CD4-positive, alpha-beta T cell treated with Interleukin-15 for 1 hour (primary cell): Measurements from ENCODE around the gene NFASC.
A peak's percentile ranks its signal among the peaks of the same experiment; 100 is the strongest.

Experiments used
- DNase-seq: peaks from one replicate; pipeline ENCODE4 v3.0.0-alpha.2; 2020

NFASC gene

GRCh38 chr1:205047764-205048231 is 177.1 kb downstream of the NFASC start:
- DNase-seq: no peak

DNA sequence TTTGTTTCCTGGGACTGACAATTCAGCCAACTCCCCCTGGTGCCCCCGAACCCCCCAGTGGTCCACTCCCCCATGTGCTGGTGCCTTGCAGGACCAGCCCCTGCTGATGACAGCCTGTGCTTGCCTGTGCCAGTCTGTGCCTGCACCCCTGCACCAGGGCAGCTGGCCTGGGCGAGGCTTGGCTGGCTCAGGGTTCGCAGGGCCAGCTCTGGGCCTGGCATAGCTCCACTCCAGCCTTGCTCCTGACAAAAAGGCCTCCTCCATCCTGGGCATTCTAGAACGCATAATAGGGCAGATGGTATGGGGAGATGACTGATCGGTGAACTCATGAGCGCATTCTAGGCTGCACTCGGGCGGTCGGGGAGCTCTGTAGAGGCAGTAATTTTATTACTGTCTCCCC is 177.7 kb downstream of the NFASC start:
- DNase-seq: no peak

GRCh38 chr1:205049479-205049878 is 178.8 kb downstream of the NFASC start:
- no peak for DNase-seq

DNA sequence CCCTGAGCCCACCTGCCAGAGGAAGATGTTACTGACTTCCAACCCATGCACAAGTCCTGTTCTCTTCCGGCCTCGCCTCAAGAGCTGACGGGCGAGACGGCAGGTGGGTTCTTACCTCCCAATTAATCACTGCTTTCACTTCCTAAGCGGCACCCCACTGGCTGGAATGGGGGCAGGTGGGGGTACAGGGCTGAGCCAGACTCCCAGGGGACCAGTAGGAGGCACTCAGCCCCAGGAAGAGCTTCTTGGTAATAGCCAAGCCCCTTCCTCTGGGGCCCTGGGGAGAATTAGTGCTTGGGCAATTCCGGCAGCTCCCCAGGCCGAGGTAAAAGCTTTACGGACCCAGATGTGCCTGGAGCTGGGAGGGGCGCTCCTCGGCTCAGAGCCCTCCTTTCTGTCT is 182.0 kb downstream of the NFASC start:
- DNase-seq: no peak

DNA sequence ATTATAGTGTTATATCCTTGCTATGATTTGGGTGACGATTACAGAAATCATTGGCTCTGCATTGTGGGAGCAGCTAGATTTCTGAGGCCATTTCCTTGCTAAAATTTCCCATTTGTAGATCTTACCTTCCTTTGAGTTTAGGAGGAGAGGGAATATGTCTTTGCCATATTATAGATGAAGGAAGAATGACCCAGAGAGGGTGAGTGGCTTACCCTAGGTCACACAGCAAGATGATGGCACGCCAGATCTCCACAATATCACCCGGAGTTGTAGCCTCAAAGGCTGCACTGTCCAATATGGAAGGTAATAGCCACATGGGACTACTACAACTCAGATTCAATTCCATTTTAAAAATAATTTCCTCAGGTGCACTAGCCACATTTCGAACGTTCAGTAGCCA is 182.6 kb downstream of the NFASC start:
- no peak for DNase-seq

GRCh38 chr1:205054013-205054412 is 183.4 kb downstream of the NFASC start:
- no peak for DNase-seq

DNA sequence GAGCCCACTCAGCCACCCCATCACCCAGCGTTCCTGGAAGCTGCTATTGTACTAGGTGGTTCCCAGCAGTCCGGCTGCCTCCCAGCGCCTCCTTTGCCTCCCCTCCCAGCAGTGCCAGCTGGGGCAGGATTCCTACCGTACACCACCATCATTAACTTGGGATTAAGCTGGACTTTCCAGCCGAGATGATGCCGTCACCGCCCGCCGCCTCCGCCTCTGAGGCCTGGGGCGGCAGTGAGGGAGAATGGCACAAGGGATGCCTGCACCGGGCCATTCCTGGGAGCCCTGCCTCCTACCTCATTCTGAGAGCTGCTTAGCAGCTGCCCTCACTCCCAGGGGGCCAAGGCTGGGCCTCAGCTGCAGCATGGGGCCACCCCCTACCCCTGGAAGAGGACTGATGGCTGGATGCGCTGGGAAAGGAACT is 185.5 kb downstream of the NFASC start:
- no peak for DNase-seq

GRCh38 chr1:205056956-205057568 is 186.4 kb downstream of the NFASC start:
- no peak for DNase-seq

DNA sequence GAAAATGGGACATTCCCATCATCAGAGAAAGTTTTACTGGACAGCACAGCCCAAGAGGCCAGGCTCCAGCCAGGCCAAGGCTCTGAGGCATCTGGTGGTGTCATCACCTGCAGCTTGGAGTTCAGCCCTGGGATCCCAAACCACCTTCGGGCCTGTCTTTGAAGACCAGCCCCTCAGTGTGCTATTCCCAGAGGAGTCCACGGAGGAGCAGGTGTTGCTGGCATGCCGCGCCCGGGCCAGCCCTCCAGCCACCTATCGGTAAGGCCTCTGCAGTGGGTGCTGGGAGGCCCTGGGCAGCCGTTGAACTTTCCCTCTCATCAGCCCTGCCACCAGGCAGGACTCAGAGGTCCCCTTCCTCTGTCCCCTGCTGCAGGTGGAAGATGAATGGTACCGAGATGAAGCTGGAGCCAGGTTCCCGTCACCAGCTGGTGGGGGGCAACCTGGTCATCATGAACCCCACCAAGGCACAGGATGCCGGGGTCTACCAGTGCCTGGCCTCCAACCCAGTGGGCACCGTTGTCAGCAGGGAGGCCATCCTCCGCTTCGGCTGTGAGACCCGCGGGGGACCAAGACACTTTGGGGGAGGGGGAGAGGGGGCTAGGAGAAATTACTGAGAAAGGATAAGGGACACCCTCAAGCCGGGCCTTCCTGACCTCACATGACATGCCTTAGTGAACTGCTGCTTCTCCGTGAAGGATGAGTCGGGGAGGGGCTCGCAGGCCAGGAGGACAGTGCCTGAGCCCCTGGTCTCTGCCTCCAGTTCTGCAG is 187.3 kb downstream of the NFASC start:
- no peak for DNase-seq

DNA sequence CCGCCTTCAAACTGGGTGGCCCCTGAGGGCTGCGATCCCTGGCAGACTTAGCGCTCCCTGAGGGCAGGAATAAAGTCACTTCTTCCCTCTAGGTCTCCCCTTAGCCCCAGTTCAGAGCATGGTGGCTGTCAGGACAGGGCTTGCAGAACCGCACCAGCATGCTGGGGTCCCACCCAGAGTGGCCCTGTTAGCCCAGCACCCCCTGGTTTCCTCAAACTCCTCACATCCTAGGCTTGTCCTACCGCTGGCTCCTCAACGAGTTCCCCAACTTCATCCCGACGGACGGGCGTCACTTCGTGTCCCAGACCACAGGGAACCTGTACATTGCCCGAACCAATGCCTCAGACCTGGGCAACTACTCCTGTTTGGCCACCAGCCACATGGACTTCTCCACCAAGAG is 188.2 kb downstream of the NFASC start:
- no peak for DNase-seq

- no peak for DNase-seq
Observed at GRCh38 chr1:205059660-205060059, 189.0 kb downstream of the NFASC start.

- DNase-seq: no peak
Observed at GRCh38 chr1:205060746-205061145, 190.1 kb downstream of the NFASC start.

- DNase-seq: no peak
Observed at GRCh38 chr1:205061227-205061626, 190.6 kb downstream of the NFASC start.

GRCh38 chr1:205061665-205062069 is 191.0 kb downstream of the NFASC start:
- peak; percentile 58 for DNase-seq

DNA sequence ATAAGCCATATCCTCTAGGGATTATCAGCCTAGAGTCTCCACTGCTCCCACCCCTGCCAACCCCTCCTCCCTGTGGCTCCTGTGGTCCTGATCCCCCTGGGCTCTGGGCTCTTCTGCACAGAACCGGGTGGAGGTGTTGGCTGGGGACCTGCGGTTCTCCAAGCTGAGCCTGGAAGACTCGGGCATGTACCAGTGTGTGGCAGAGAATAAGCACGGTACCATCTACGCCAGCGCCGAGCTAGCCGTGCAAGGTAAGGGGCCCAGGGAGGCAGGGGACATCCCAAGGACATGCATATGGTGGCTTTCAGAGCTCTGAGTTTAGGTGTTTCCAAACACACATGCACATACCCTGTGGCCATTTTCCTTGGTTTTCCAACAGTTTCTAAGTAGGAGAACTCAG is 191.7 kb downstream of the NFASC start:
- DNase-seq: no peak

- no peak for DNase-seq
Observed at GRCh38 chr1:205062895-205063294, 192.2 kb downstream of the NFASC start.

DNA sequence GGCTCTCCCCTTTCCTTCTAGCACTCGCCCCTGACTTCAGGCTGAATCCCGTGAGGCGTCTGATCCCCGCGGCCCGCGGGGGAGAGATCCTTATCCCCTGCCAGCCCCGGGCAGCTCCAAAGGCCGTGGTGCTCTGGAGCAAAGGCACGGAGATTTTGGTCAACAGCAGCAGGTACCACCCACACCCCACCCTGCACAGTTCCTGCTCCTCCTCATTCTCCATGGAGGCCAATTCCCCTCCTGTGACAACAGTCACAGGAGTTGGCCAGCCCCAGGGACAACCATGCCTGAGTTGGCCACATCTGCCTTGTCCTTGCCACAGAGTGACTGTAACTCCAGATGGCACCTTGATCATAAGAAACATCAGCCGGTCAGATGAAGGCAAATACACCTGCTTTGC is 193.6 kb downstream of the NFASC start:
- peak; percentile 1 for DNase-seq

GRCh38 chr1:205064741-205065316 is 194.2 kb downstream of the NFASC start:
- DNase-seq: peak; percentile 11

DNA sequence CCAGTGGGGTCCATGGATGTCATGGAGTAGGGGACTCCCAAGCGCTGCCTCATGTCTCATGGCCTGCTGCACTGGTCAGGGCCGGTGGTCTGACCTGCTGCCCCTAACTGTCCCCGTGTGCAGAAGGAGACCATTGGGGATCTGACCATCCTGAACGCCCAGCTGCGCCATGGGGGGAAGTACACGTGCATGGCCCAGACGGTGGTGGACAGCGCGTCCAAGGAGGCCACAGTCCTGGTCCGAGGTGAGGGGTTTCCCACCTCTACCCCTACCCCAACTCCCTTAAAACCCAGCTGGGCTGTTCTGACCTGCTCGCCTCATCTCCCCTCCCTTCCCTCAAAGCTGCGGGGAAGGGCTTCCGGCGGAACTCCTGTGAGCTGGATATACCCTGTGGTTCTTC is 195.0 kb downstream of the NFASC start:
- peak; percentile 14 for DNase-seq

- DNase-seq: peak; percentile 5
Observed at GRCh38 chr1:205066141-205066818, 195.6 kb downstream of the NFASC start.

DNA sequence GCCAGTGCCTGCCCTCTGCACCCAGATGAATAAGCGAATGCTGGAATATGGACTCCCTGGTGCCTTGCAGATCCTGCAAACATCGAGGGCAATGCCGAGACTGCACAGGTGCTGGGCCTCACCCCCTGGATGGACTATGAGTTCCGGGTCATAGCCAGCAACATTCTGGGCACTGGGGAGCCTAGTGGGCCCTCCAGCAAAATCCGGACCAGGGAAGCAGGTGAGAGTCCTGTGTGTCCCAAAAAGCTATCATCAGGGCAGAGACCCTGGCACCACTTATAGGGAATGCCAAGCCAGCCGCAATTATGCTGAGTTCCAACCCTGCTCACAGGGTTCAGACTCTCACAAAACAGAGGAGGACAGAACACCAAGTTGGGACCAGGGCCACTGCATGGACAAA is 196.4 kb downstream of the NFASC start:
- no peak for DNase-seq

GRCh38 chr1:205068001-205068400 is 197.3 kb downstream of the NFASC start:
- DNase-seq: peak; percentile 10

- DNase-seq: no peak
Observed at GRCh38 chr1:205068457-205069040, 197.9 kb downstream of the NFASC start.
